Measurements from ENCODE around the gene RDH5. TPM values are rescaled to one million over a fixed set of nuclear protein-coding genes. Genes with fewer than 3 reads are reported as not detected.

Gene RDH5
- total RNA-seq, 1 experiment from 2014 or later = 12.6 TPM

DNA sequence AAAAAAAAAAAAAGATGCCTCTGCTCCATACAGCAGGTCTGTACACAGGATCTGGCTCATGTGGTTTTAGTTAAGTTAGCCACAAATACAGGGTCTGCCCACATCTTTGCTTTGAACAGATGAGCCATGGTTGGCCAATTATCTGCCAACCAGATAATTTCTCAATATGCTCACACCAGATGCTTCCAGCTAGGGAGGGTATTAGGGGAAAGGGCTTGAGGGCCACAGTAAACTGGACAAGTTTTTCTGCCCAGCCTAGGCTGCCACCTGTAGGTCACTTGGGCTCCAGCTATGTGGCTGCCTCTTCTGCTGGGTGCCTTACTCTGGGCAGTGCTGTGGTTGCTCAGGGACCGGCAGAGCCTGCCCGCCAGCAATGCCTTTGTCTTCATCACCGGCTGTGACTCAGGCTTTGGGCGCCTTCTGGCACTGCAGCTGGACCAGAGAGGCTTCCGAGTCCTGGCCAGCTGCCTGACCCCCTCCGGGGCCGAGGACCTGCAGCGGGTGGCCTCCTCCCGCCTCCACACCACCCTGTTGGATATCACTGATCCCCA, 776 bp downstream of the RDH5 start:
- intact Hi-C loops (cut with micrococcal nuclease; ENCODE audit: unreplicated experiment) = loop anchor here (1.0 to 10.0 kb wide), 3 partner anchors 40 to 726 kb away; a partner anchor contains a TSS
- no peaks in the 10 kb centered on the region for H3K9me2 ChIP-seq (ENCODE audit: insufficient read depth)
- TF ChIP-seq CTCF (conservative IDR thresholded peaks at IDR 0.05) (peak; percentile 66), EZH2 (IDR thresholded peaks at IDR 0.05; ENCODE audit: low read depth) (no peak)
- no peak overlapping the region for H2AFZ ChIP-seq
- H3K4me2 ChIP-seq = peak overlapping the region; percentile 34
- DNase-seq = peak; percentile 93 to 95
- no peak overlapping the region for H3K27ac ChIP-seq
- CTCF ChIA-PET = interaction anchor here (0.5 to 2.1 kb wide), 6 partner anchors 8 to 532 kb away, joined by 3 to 13 read pairs (median 4); no protein-coding TSS in a partner anchor
- no peaks in the 10 kb centered on the region for H3K9me3 ChIP-seq (ENCODE audit: insufficient read depth, low read depth)
- POLR2A ChIA-PET (ENCODE audit: unreplicated experiment) = interaction anchor here (0.6 kb wide), 1 partner anchor 40 kb away, joined by 4 read pairs; a partner anchor contains a TSS
- H3F3A ChIP-seq (ENCODE audit: insufficient read depth, low read depth) = peaks cover 50% of the 10 kb centered on the region
- H3K27me3 ChIP-seq (ENCODE audit: insufficient read depth, low read depth) = no peaks in the 10 kb centered on the region
- peaks cover 5% of the 10 kb centered on the region; the same call in 1 of the 2 replicates for H3K79me2 ChIP-seq (ENCODE audit: low read depth)
- peaks cover 46% of the 10 kb centered on the region for H3K4me1 ChIP-seq (replicated peaks; ENCODE audit: insufficient read depth)
- BruUV-seq (replicated peaks) = no TSS peak
- peaks cover 10% of the 10 kb centered on the region; the same call in 1 of the 2 replicates for H3K36me3 ChIP-seq (ENCODE audit: low read depth)
- H4K20me1 ChIP-seq (ENCODE audit: insufficient read depth) = peaks cover 18% of the 10 kb centered on the region
- H3K4me3 ChIP-seq = no peak overlapping the region

- H3K4me2 ChIP-seq = peak overlapping the region; percentile 34
- POLR2A ChIA-PET (ENCODE audit: unreplicated experiment) = no interaction called here
- intact Hi-C loops (cut with micrococcal nuclease; ENCODE audit: unreplicated experiment) = loop anchor here (1.0 to 10.0 kb wide), 3 partner anchors 40 to 727 kb away; a partner anchor contains a TSS
These were observed 1.5 kb downstream of the RDH5 start for GRCh38 chr12:55721601-55722213.

More at GRCh38 chr12:55721601-55722213, 1.5 kb downstream of the RDH5 start:
- no peaks in the 10 kb centered on the region for H3K27me3 ChIP-seq (ENCODE audit: insufficient read depth, low read depth)
- H3K4me1 ChIP-seq (replicated peaks; ENCODE audit: insufficient read depth) = peaks cover 47% of the 10 kb centered on the region
- peaks cover 24% of the 10 kb centered on the region for H4K20me1 ChIP-seq (ENCODE audit: insufficient read depth)
- peaks cover 11% of the 10 kb centered on the region; the same call in 1 of the 2 replicates for H3K36me3 ChIP-seq (ENCODE audit: low read depth)
- H3K9me2 ChIP-seq (ENCODE audit: insufficient read depth) = no peaks in the 10 kb centered on the region
- no peak overlapping the region for H2AFZ ChIP-seq
- TF ChIP-seq CTCF (conservative IDR thresholded peaks at IDR 0.05) (no peak), EZH2 (IDR thresholded peaks at IDR 0.05; ENCODE audit: low read depth) (no peak)
- no TSS peak for BruUV-seq (replicated peaks)
- peaks cover 50% of the 10 kb centered on the region for H3F3A ChIP-seq (ENCODE audit: insufficient read depth, low read depth)
- DNase-seq = no peak
- H3K27ac ChIP-seq = no peak overlapping the region
- H3K79me2 ChIP-seq (ENCODE audit: low read depth) = peaks cover 9% of the 10 kb centered on the region
- H3K9me3 ChIP-seq (ENCODE audit: insufficient read depth, low read depth) = no peaks in the 10 kb centered on the region
- no peak overlapping the region for H3K4me3 ChIP-seq
- CTCF ChIA-PET = interaction anchor here (0.7 to 2.1 kb wide), 4 partner anchors 8 to 533 kb away, joined by 3 to 13 read pairs (median 4); no protein-coding TSS in a partner anchor
